Peyer's patch (tissue), 4 donors: ENCODE results near the gene TMEM270.

Experiments used
- POLR2A ChIP-seq, 2 donors: fragments of 450-650 bp; IDR thresholded peaks; one replicate each; pipeline ENCODE4 v1.5.1; 2017; ENCODE audit warnings: antibody characterized with exemption in 2 of 2, mild to moderate bottlenecking in 2 of 2, moderate library complexity in 2 of 2
- TF ChIP-seq, protein P1 (sequence below), 6 experiments: fragments of 450-650 bp in 4 of 6; fragments of 200-600 bp in 2 of 6; sonication (generic) in 1 of 6; IDR thresholded peaks; one replicate each; pipeline ENCODE4 v1.5.1; 2017 to 2019; ENCODE audit warnings: antibody characterized with exemption in 6 of 6, mild to moderate bottlenecking in 3 of 6, moderate library complexity in 1 of 6

GRCh38 chr7:73838642-73839041 is 22.3 kb upstream of the TMEM270 start:
- TF ChIP-seq, protein P1, sequence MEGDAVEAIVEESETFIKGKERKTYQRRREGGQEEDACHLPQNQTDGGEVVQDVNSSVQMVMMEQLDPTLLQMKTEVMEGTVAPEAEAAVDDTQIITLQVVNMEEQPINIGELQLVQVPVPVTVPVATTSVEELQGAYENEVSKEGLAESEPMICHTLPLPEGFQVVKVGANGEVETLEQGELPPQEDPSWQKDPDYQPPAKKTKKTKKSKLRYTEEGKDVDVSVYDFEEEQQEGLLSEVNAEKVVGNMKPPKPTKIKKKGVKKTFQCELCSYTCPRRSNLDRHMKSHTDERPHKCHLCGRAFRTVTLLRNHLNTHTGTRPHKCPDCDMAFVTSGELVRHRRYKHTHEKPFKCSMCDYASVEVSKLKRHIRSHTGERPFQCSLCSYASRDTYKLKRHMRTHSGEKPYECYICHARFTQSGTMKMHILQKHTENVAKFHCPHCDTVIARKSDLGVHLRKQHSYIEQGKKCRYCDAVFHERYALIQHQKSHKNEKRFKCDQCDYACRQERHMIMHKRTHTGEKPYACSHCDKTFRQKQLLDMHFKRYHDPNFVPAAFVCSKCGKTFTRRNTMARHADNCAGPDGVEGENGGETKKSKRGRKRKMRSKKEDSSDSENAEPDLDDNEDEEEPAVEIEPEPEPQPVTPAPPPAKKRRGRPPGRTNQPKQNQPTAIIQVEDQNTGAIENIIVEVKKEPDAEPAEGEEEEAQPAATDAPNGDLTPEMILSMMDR (IDR thresholded peaks at IDR 0.05) = no peak
- TF ChIP-seq POLR2A (IDR thresholded peaks at IDR 0.05) = no peak
